Astrocyte (in vitro differentiated cells and primary cell): ENCODE data around the gene LYSMD4.

ENCODE experiments used
- CTCF ChIP-seq: IDR thresholded peaks from 2 replicates; pipeline ENCODE4 v1.5.1; 2011; ENCODE audit warnings: low read depth, mild to moderate bottlenecking, inconsistent platforms, low read length, moderate library complexity; ENCODE audit not compliant: insufficient read depth
- EZH2 ChIP-seq: IDR thresholded peaks from 2 replicates; pipeline ENCODE4 v1.6.1; 2012; ENCODE audit warnings: mild to moderate bottlenecking, low read length, inconsistent platforms; ENCODE audit not compliant: insufficient read depth

GRCh38 chr15:99686290-99686689 lies 46.9 kb downstream of the LYSMD4 start:
- TF ChIP-seq CTCF (no peak), EZH2 (no peak)
